ENCODE measurements around the gene CNOT8. TPM values are rescaled to one million over a fixed set of nuclear protein-coding genes. Genes with fewer than 3 reads are reported as not detected.

The CNOT8 gene
- total RNA-seq, 1 experiment from 2014 or later = 45.6 TPM

GRCh38 chr5:154917757-154918156 is 59.3 kb downstream of the CNOT8 start:
- WGBS (ENCODE audit: extremely low coverage, insufficient read length, low lambda C conversion rate) = no CpG with 5 or more reads among the region's 4 CpGs
- Histone ChIP-seq H2BK5ac (ENCODE audit: insufficient read length, low read length) (no peak overlapping the region), H3K14ac (ENCODE audit: insufficient read depth, low read length) (no peak overlapping the region), H3T11ph (ENCODE audit: low read length) (no peak overlapping the region), H3K27me3 (ENCODE audit: insufficient read depth, low read length) (no peaks in the 10 kb centered on the region), H4K5ac (ENCODE audit: insufficient read length, low read depth, low read length) (no peak overlapping the region), H3K23ac (ENCODE audit: insufficient read length, low read depth, low read length) (no peak overlapping the region), H3K4ac (ENCODE audit: low read depth, low read length) (no peak overlapping the region), H2AK5ac (ENCODE audit: insufficient read length, low read length) (no peak overlapping the region), H2BK15ac (ENCODE audit: low read depth, low read length) (no peak overlapping the region), H4K8ac (replicated peaks; ENCODE audit: insufficient read length, low read depth, low read length) (no peak overlapping the region), H4K91ac (ENCODE audit: insufficient read length, low read depth, low read length) (no peak overlapping the region), H2AFZ (ENCODE audit: low read length) (no peak overlapping the region), H3K4me2 (ENCODE audit: insufficient read depth, insufficient read length, low read length) (no peak overlapping the region), H3K4me1 (ENCODE audit: insufficient read depth, low read length) (no peaks in the 10 kb centered on the region), H2BK20ac (ENCODE audit: low read depth, low read length, poor library complexity, severe bottlenecking) (no peak overlapping the region), H4K20me1 (ENCODE audit: control insufficient read depth, insufficient read depth, insufficient read length) (no peaks in the 10 kb centered on the region), H3K9me3 (ENCODE audit: control insufficient read depth, low read depth, low read length) (no peaks in the 10 kb centered on the region), H3K23me2 (ENCODE audit: insufficient read length, low read depth, low read length, poor library complexity, severe bottlenecking) (no peaks in the 10 kb centered on the region), H2BK12ac (ENCODE audit: insufficient read length, low read depth, low read length) (no peak overlapping the region), H3K18ac (ENCODE audit: insufficient read length, low read depth, low read length) (no peak overlapping the region), H3K27ac (ENCODE audit: insufficient read length, low read depth, low read length) (no peak overlapping the region), H3K79me2 (ENCODE audit: insufficient read depth, low read length) (no peaks in the 10 kb centered on the region), H3K79me1 (ENCODE audit: insufficient read depth, low read depth, low read length, poor library complexity, severe bottlenecking) (no peaks in the 10 kb centered on the region), H3K56ac (ENCODE audit: insufficient read length, low read depth, low read length) (no peak overlapping the region), H2BK120ac (ENCODE audit: low read depth, low read length, poor library complexity, severe bottlenecking) (no peak overlapping the region), H3K9ac (ENCODE audit: extremely low read depth, insufficient read length, low read length) (no peak overlapping the region)
- DNase-seq = no peak
- TF ChIP-seq CTCF (conservative IDR thresholded peaks at IDR 0.05) = no peak
- H3K27me3 Mint-ChIP-seq (ENCODE audit: low read depth) = no peaks in the 10 kb centered on the region
- no peak overlapping the region for H3K27ac Mint-ChIP-seq
- no peaks in the 10 kb centered on the region for H3K4me1 Mint-ChIP-seq
- no peak overlapping the region for H3K4me3 Mint-ChIP-seq
- peaks cover 13 to 68% (median 46%) of the 10 kb centered on the region in 3 experiments for H3K36me3 Mint-ChIP-seq (ENCODE audit: insufficient read depth in 1 of 3, low read depth in 3 of 3)
- H3K9me3 Mint-ChIP-seq = no peaks in the 10 kb centered on the region
